Measurements from ENCODE around the gene HCFC2.
"Not testable (repeated sequence)": the region's sequence is repeated elsewhere in the genome, so short reads cannot be mapped to it uniquely, and the experiment has no call there.

The HCFC2 gene

GRCh38 chr12:104064031-104064841, at the start of gene HCFC2:
TSS of gene HCFC2 (plus strand) at chr12:104064531. CDS start at chr12:104064561, 30 bp downstream.
- DNase-seq, result peak; percentile 88

- DNase-seq, result not testable (repeated sequence)
These were observed 42.5 kb upstream of the HCFC2 start for GRCh38 chr12:104021862-104022261.

GRCh38 chr12:104022786-104023185, 41.5 kb upstream of the HCFC2 start:
- no peak for DNase-seq

GRCh38 chr12:104023710-104024109, 40.6 kb upstream of the HCFC2 start:
- no peak for DNase-seq

GRCh38 chr12:104024348-104024747, 40.0 kb upstream of the HCFC2 start:
- DNase-seq, result no peak

GRCh38 chr12:104025771-104026170, 38.6 kb upstream of the HCFC2 start:
- DNase-seq, result peak; percentile 1

- no peak for DNase-seq
These were observed 37.3 kb upstream of the HCFC2 start for GRCh38 chr12:104026841-104027599.

GRCh38 chr12:104030596-104030995, 33.7 kb upstream of the HCFC2 start:
- not testable (repeated sequence) for DNase-seq

- DNase-seq, result not testable (repeated sequence)
These were observed 28.2 kb upstream of the HCFC2 start for GRCh38 chr12:104036143-104036542.

- DNase-seq, result not testable (repeated sequence)
These were observed 24.6 kb upstream of the HCFC2 start for GRCh38 chr12:104039769-104040168.

GRCh38 chr12:104042580-104042979, 21.8 kb upstream of the HCFC2 start:
- DNase-seq, result no peak

- no peak for DNase-seq
These were observed 20.2 kb upstream of the HCFC2 start for GRCh38 chr12:104044158-104044557.

- DNase-seq, result no peak
These were observed 18.0 kb upstream of the HCFC2 start for GRCh38 chr12:104046306-104046705.

GRCh38 chr12:104048162-104048561, 16.2 kb upstream of the HCFC2 start:
- DNase-seq, result no peak

GRCh38 chr12:104048811-104049210, 15.5 kb upstream of the HCFC2 start:
- no peak for DNase-seq

- peak; percentile 40 for DNase-seq
These were observed 14.9 kb upstream of the HCFC2 start for GRCh38 chr12:104049278-104049902.

- DNase-seq, result peak; percentile 75
These were observed 14.4 kb upstream of the HCFC2 start, which contains the start of gene GLT8D2 for GRCh38 chr12:104049903-104050356. TSS of gene GLT8D2 (minus strand) at chr12:104050187. CDS start at chr12:104019648, 30,539 bp downstream.

GRCh38 chr12:104050436-104050835, 13.9 kb upstream of the HCFC2 start:
- DNase-seq, result no peak

- DNase-seq, result no peak
These were observed 9.5 kb upstream of the HCFC2 start for GRCh38 chr12:104054681-104055346.

- no peak for DNase-seq
These were observed 8.5 kb upstream of the HCFC2 start for GRCh38 chr12:104055686-104056388.

GRCh38 chr12:104056419-104056972, 7.8 kb upstream of the HCFC2 start:
- DNase-seq, result no peak

GRCh38 chr12:104057771-104058197, 6.5 kb upstream of the HCFC2 start:
- peak; percentile 28 for DNase-seq
